GM10847 (cell line): ENCODE results near the gene MRPL22.
A peak's percentile ranks its signal among the peaks of the same experiment; 100 is the strongest.

Experiments
- POLR2A ChIP-seq: IDR thresholded peaks from 2 replicates; pipeline ENCODE4 v1.6.1; 2011; ENCODE audit not compliant: insufficient read length; ENCODE audit errors: extremely low read depth

Gene MRPL22

DNA sequence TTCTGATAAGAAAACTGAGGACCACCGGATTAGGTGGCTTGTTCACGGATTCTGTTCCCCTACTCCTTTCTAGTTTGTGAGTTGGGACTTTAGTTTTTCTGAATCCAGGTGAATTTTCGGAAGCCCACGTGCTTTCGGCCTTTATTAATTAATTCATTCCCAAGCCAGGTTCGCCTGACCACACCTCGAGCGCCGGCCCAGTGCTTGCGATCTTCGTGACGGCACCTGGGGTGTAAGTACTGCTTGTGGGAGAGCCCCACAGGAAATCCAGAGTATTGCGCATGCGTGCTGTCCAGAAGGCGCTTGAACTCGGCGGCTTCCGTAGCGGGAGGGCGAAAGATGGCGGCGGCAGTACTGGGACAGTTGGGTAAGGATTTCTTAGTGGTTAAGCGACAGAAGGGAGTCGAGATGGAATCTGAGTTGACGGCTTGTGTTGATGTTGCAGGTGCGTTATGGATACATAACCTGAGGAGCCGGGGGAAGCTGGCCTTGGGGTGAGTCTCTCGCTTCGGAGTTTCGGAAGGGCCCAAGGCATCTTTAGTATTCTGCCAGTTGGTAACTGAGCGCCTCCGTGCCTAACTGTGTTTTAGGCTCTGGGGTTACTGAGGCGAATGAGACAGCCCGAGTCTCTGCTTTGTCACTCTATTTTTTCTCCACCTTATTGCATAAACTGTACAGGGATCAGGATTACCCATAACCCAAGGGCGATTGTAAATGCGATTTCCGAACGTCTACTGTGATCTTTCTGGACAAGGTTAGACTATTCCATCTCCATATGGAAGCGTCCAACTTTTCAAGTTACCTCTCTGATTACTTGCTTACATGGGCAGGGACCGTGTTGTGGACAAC is at the start of gene MRPL22:
Gene MRPL22 (plus strand): TSS at position 302 of the 849 bp plus-strand sequence. CDS start 38 bp downstream, at position 340.
- TF ChIP-seq POLR2A, result peak; percentile 83

- no peak for TF ChIP-seq POLR2A
Observed at GRCh38 chr5:154892369-154892771, 48.5 kb upstream of the MRPL22 start.

GRCh38 chr5:154893381-154893780 is 47.5 kb upstream of the MRPL22 start:
- no peak for TF ChIP-seq POLR2A

- TF ChIP-seq POLR2A, result no peak
Observed at GRCh38 chr5:154895606-154896561, 45.0 kb upstream of the MRPL22 start.

DNA sequence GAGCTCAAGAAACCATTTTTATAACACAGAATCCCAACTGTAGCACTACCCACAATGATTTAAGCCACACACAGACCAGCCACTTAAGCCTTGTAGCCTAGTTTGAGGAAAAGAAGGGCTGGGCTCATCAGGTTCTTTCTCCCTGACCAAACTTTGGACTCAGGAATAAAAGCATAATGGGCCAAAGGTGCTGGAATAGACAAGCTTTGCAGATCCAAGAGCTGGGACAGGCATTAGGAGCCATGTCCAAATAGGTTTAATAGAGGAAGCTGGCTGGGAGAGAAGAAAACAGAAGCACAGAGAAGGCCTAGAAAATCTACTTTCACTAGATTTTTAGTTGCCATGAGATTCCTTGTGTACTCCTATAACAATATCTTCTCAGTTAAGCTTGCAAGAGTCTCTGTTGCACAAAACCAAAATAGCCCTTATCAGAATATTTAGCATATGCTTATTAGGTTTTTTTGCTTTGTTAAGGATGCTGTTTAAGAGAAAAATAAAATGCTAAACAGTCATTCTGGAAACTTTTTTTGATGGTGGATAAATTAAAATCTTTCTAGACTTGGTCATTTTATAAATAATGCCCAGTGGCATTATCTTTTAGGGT is 44.2 kb upstream of the MRPL22 start:
- TF ChIP-seq POLR2A, result no peak

- no peak for TF ChIP-seq POLR2A
Observed at GRCh38 chr5:154898210-154898609, 42.7 kb upstream of the MRPL22 start.

DNA sequence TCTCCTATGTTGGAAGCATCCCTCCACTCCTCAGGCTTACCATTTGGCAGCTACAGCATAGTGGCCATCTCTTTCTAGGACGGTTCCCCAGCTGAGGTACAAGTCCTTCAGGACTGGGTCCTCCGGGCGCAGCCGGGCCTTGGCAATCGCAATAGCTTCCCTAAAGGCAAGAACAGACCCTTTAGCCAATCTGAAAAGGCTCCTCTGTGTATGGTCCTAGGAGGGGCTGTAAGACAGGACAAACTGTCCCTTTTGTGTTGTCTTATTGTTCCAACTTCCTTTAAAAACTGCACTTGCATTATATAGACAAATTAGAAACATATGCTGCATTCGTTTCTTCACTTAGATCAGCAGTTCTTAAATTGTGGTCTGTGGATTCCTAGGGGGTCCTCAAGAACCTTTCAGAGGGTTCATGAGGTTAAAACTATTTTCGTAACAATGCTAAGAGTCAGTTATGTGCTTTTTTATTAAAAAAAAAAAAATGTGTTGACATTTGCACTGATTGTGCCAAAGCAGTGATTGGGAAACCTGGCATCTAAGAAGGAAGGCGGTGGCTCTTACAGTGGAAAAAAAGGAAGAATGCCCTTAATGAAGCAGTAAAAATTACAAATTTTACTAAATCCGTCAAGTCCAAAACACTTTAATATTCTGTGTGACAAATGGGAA is 41.6 kb upstream of the MRPL22 start:
- no peak for TF ChIP-seq POLR2A

DNA sequence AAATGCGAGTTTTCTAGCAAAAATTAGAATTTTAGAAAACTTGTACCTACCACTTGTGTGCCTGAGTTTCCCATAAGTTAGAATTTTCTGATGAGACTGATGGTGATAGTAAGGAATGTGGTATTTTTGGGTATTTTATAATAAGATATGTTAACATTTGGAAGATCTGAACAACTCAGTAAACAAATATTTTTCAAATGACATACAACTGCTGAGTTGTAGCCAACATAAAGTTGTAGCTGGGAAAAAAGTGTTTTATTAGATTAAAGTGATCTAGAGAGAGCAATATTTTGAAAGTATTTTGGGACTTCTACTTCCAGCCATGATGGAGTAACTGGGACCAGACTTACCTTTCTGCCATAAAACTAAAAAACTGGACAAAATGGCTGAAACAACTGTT is 40.8 kb upstream of the MRPL22 start:
- no peak for TF ChIP-seq POLR2A

DNA sequence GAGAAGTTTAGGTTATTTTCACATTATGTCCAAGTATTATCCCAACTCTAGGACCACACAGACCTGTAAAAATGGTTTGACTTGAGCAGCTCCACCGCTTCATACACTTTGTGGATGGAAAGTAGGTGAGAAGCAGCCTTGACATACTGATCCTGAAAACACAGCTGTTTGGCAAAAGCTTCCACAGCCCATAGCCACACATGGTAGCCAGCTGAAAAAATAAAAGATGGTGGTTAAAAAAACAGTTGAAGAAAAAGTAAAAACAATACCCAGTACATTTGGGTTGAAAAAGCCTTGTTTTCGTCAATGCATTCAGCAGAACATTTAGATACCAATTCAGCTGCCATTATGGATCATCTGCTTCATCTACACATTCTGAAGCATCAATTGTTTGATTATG is 39.6 kb upstream of the MRPL22 start:
- TF ChIP-seq POLR2A, result no peak

GRCh38 chr5:154901913-154902312 is 39.0 kb upstream of the MRPL22 start:
- no peak for TF ChIP-seq POLR2A

DNA sequence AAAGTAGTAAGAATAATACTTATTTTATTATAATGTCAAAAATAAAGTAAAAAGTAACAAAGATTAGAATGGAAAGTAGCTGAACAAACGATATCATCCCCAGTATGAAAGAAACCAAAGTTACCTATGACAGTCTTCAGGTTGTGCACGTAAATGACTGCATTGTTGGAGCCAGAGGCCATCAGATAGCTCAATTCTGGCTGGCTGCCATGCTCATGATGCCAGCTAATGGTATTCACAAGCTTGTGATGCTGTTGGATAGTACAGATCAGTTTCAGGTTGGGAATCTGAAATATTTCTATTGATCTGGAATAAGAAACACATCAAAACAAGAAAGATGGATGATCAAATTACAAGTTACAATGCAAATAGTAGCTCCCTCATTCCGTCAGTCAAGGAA is 24.0 kb upstream of the MRPL22 start:
- TF ChIP-seq POLR2A, result no peak

GRCh38 chr5:154917757-154918156 is 23.1 kb upstream of the MRPL22 start:
- no peak for TF ChIP-seq POLR2A

- TF ChIP-seq POLR2A, result no peak
Observed at GRCh38 chr5:154923441-154924430, 17.1 kb upstream of the MRPL22 start.

GRCh38 chr5:154933537-154933936 is 7.3 kb upstream of the MRPL22 start:
- TF ChIP-seq POLR2A, result no peak
